HFFc6 (cell line): ENCODE data around the gene CLPTM1. TPM values are rescaled to one million over a fixed set of nuclear protein-coding genes. Genes with fewer than 3 reads are reported as not detected.

Experiments
- DNase-seq: peaks from one replicate; pipeline ENCODE4 v3.0.0-alpha.2; 2018
- H3K27ac Mint-ChIP-seq: 2 replicates; pipeline ENCODE4 v1.8.0; 2020; ENCODE audit warnings: mild to moderate bottlenecking, mixed read lengths
- H3K27me3 Mint-ChIP-seq: 2 replicates; pipeline ENCODE4 v1.8.0; 2021; ENCODE audit warnings: mild to moderate bottlenecking, moderate library complexity, mixed read lengths; ENCODE audit not compliant: insufficient read depth
- H3K36me3 Mint-ChIP-seq: 2 replicates; pipeline ENCODE4 v1.8.0; 2021; ENCODE audit warnings: low read depth, mixed read lengths
- H3K4me1 Mint-ChIP-seq: 2 replicates; pipeline ENCODE4 v1.8.0; 2020; ENCODE audit warnings: low read depth, mixed read lengths
- H3K4me3 Mint-ChIP-seq: 2 replicates; pipeline ENCODE4 v1.8.0; 2020; ENCODE audit warnings: mild to moderate bottlenecking, moderate library complexity, mixed read lengths
- H3K9me3 Mint-ChIP-seq: 2 replicates; pipeline ENCODE4 v1.8.0; 2020; ENCODE audit warnings: mild to moderate bottlenecking, mixed read lengths
- CTCF ChIP-seq: fragments of 200-600 bp; sonication (generic); IDR thresholded peaks from 2 replicates; pipeline ENCODE4 v1.5.0; 2021; ENCODE audit warnings: antibody characterized with exemption, mild to moderate bottlenecking
- total RNA-seq, 6 experiments: library from RNA; stranded (reverse); fragmentation: NEBNext Ultra II Directional; extraction: Animal tissue kit (Norgen Biotek cat#: 25700); gene quantifications; 2 replicates in 1 of 6; 3 replicates in 5 of 6; pipeline ENCODE4 v1.2.3, GENCODE V29; 2021

CLPTM1 gene
- total RNA-seq, 6 experiments from 2014 or later, result 160 to 184 (median 172) TPM

GRCh38 chr19:45005787-45006186, 50.6 kb downstream of the CLPTM1 start:
- DNase-seq, result no peak
- Mint-ChIP-seq H3K36me3 (no peaks in the 10 kb centered on the region), H3K4me1 (peaks cover 6% of the 10 kb centered on the region), H3K27ac (no peak overlapping the region), H3K4me3 (no peak overlapping the region), H3K9me3 (no peaks in the 10 kb centered on the region), H3K27me3 (no peaks in the 10 kb centered on the region; the same call in 1 of the 2 replicates)
- TF ChIP-seq CTCF, result no peak

- TF ChIP-seq CTCF, result no peak
- no peak for DNase-seq
- Mint-ChIP-seq H3K4me1 (no peaks in the 10 kb centered on the region), H3K4me3 (no peak overlapping the region), H3K27ac (no peak overlapping the region), H3K9me3 (no peaks in the 10 kb centered on the region), H3K27me3 (no peaks in the 10 kb centered on the region), H3K36me3 (no peaks in the 10 kb centered on the region)
Measured at GRCh38 chr19:45008552-45008951, 53.4 kb downstream of the CLPTM1 start.

- Mint-ChIP-seq H3K9me3 (no peaks in the 10 kb centered on the region), H3K4me3 (no peak overlapping the region), H3K27me3 (no peaks in the 10 kb centered on the region), H3K4me1 (no peaks in the 10 kb centered on the region), H3K36me3 (no peaks in the 10 kb centered on the region), H3K27ac (no peak overlapping the region)
- no peak for DNase-seq
- TF ChIP-seq CTCF, result no peak
Measured at GRCh38 chr19:45009625-45010255, 54.6 kb downstream of the CLPTM1 start.

GRCh38 chr19:45010306-45010705, 55.1 kb downstream of the CLPTM1 start:
- Mint-ChIP-seq H3K4me1 (no peaks in the 10 kb centered on the region), H3K27me3 (no peaks in the 10 kb centered on the region), H3K9me3 (no peaks in the 10 kb centered on the region), H3K4me3 (no peak overlapping the region), H3K27ac (no peak overlapping the region), H3K36me3 (no peaks in the 10 kb centered on the region)
- no peak for DNase-seq
- TF ChIP-seq CTCF, result no peak

- no peak overlapping the region for H3K27ac Mint-ChIP-seq
- H3K4me3 Mint-ChIP-seq, result no peak overlapping the region
- no peaks in the 10 kb centered on the region for H3K27me3 Mint-ChIP-seq
- no peak for DNase-seq
- H3K4me1 Mint-ChIP-seq, result peaks cover 3% of the 10 kb centered on the region; the same call in 1 of the 2 replicates
- no peak for TF ChIP-seq CTCF
- H3K9me3 Mint-ChIP-seq, result no peaks in the 10 kb centered on the region
- H3K36me3 Mint-ChIP-seq, result no peaks in the 10 kb centered on the region
Measured at GRCh38 chr19:45011959-45012358, 56.8 kb downstream of the CLPTM1 start.
